Mucosa of descending colon (tissue), 3 donors: ENCODE measurements around the gene B3GLCT. TPM values are rescaled to one million over a fixed set of nuclear protein-coding genes. Genes with fewer than 3 reads are reported as not detected.
"Not testable (repeated sequence)": the region's sequence is repeated elsewhere in the genome, so short reads cannot be mapped to it uniquely, and the experiment has no call there.

ENCODE experiments used
- ATAC-seq: fragments of 200-7000 bp; cut with Tn5 transposase; one replicate; pipeline ENCODE4 v1.9.1; 2020; ENCODE audit warnings: mild to moderate bottlenecking, moderate library complexity
- DNase-seq, 3 donors: peaks; one replicate each; pipeline ENCODE4 v3.0.0-alpha.2; 2020
- H3K36me3 ChIP-seq: fragments of 200-600 bp; one replicate; pipeline ENCODE4 v1.8.0; 2021; ENCODE audit warnings: low read depth, mild to moderate bottlenecking
- H3K4me1 ChIP-seq: fragments of 200-600 bp; one replicate; pipeline ENCODE4 v1.8.0; 2021; ENCODE audit warnings: low read depth, mild to moderate bottlenecking
- H3K4me3 ChIP-seq: fragments of 200-600 bp; one replicate; pipeline ENCODE4 v1.8.0; 2021; ENCODE audit warnings: mild to moderate bottlenecking
- H3K9me3 ChIP-seq: fragments of 200-600 bp; one replicate; pipeline ENCODE4 v1.8.0; 2021; ENCODE audit warnings: mild to moderate bottlenecking
- CTCF ChIP-seq: fragments of 200-600 bp; IDR thresholded peaks from one replicate; pipeline ENCODE4 v1.8.0; 2022; ENCODE audit warnings: antibody characterized with exemption, mild to moderate bottlenecking
- intact Hi-C, 2 donors: fragments of 100-400 bp; cut with DNase I in 1 of 2; cut with micrococcal nuclease in 1 of 2; formaldehyde crosslinking; loops; one replicate each; pipeline versions ENCODE4 v1.11.0 to v1.11.1; 2022; cut with DNase I, micrococcal nuclease
- total RNA-seq, 3 donors: library from RNA; stranded (reverse); fragmentation: NEBNext Ultra II Directional in 2 of 3; extraction: Animal tissue kit (Norgen Biotek cat#: 25700) in 2 of 3; gene quantifications; one replicate each; pipeline versions ENCODE4 v1.2.1 to v1.2.4, GENCODE V29; 2021 to 2023
- donor health status: DM: no; HTN: no; CAD: no; lungs with moderate emphysema.
- donor health status: DM: no; HTN: no; CAD: no.
- donor health status: DM: no; HTN: yes; CAD: no.

The B3GLCT gene
- total RNA-seq, 3 donors from 2014 or later = 3.1 to 5.1 (median 4.0) TPM

GRCh38 chr13:31175847-31176532 lies 23.8 kb upstream of the B3GLCT start:
- intact Hi-C loops = no loop called here
- Histone ChIP-seq H3K9me3 (no peaks in the 10 kb centered on the region), H3K36me3 (no peaks in the 10 kb centered on the region), H3K4me1 (no peaks in the 10 kb centered on the region), H3K4me3 (no peak overlapping the region)
- no peak for ATAC-seq
- TF ChIP-seq CTCF = no peak
- no peak for DNase-seq

- ATAC-seq, H3K4me3 ChIP-seq, H3K36me3 ChIP-seq, H3K9me3 ChIP-seq, H3K4me1 ChIP-seq, intact Hi-C loops, DNase-seq: not testable (repeated sequence)
Observed at GRCh38 chr13:31177813-31178495, 21.8 kb upstream of the B3GLCT start.

DNA sequence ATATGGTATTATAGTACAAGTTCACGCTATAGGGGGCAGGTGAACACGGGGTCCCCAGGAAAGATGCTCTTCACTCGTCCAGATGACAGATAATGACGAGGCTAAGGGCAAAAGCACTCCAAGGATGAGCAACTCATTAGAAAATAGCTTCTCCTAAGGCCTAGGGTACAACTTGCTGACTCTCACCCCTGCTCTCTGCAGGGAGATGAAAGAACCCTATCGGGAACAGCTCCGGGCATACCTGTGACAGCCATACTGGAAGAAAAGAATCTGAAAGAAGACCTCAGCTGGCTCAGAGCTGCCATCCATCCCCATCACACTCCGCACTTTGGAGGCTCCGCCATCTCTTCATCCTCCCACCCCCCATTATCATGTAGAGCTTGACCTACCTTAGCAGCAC lies 20.5 kb upstream of the B3GLCT start:
- TF ChIP-seq CTCF = no peak
- H3K4me1 ChIP-seq = no peaks in the 10 kb centered on the region
- no peak for ATAC-seq
- DNase-seq = no peak
- intact Hi-C loops = no loop called here
- H3K36me3 ChIP-seq = no peaks in the 10 kb centered on the region
- H3K9me3 ChIP-seq = no peaks in the 10 kb centered on the region
- no peak overlapping the region for H3K4me3 ChIP-seq

DNA sequence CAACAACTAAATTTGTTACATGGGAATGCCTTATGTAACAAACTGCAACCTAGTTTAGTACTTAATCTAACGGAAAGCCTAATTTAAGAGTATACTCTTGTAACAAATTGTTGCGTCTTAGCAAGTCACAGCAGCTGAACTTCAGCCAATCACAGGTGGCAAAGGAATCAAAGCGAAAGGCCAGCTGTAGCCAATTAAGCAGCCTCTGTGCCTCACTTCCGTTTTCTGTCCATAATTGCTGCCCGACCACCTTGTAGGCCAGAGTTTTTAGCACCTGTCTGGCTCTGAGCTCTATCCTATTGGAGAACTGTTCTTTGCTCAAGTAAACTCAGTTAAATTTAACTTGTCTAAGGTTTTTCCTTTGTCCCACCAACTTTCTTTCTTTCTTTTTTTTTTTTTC lies 20.0 kb upstream of the B3GLCT start:
- H3K9me3 ChIP-seq = no peaks in the 10 kb centered on the region
- H3K4me3 ChIP-seq = no peak overlapping the region
- ATAC-seq = no peak
- no peak for TF ChIP-seq CTCF
- no peaks in the 10 kb centered on the region for H3K4me1 ChIP-seq
- intact Hi-C loops = no loop called here
- no peak for DNase-seq
- no peaks in the 10 kb centered on the region for H3K36me3 ChIP-seq

- ATAC-seq (no peak), DNase-seq (no peak)
- H3K4me3 ChIP-seq = no peak overlapping the region
- H3K36me3 ChIP-seq = no peaks in the 10 kb centered on the region
- intact Hi-C loops = no loop called here
- H3K4me1 ChIP-seq = no peaks in the 10 kb centered on the region
- no peak for TF ChIP-seq CTCF
- H3K9me3 ChIP-seq = no peaks in the 10 kb centered on the region
Observed at GRCh38 chr13:31182987-31183386, 16.8 kb upstream of the B3GLCT start.

DNA sequence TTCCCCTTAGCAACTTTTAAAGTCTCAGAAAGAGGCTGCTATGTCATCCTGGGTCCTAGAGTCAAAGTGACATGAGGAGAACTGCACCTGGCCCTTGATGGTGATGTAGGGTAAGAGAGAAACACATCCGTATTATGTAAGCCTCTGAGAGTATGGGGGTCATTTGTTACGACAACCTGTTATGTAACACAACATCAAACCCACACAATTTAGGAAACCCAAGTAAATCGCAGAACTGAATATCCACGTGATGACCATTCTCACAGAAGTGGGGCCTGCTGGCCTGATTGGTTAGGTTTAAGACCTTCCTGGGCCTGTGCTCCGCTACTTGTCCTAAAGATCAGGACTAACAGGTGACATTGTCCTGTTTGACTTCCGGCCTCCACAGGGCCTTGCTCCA lies 15.3 kb upstream of the B3GLCT start:
- Histone ChIP-seq H3K9me3 (no peaks in the 10 kb centered on the region), H3K4me1 (no peaks in the 10 kb centered on the region), H3K4me3 (no peak overlapping the region), H3K36me3 (no peaks in the 10 kb centered on the region)
- DNase-seq (no peak), ATAC-seq (no peak)
- intact Hi-C loops = no loop called here
- TF ChIP-seq CTCF = no peak
